Islet precursor cell (in vitro differentiated cells): ENCODE results near the gene GBX1.
A peak's percentile ranks its signal among the peaks of the same experiment; 100 is the strongest.

Experiments used
- DNase-seq: peaks from one replicate; pipeline ENCODE4 v3.0.0-alpha.2; 2018

Gene GBX1

DNA sequence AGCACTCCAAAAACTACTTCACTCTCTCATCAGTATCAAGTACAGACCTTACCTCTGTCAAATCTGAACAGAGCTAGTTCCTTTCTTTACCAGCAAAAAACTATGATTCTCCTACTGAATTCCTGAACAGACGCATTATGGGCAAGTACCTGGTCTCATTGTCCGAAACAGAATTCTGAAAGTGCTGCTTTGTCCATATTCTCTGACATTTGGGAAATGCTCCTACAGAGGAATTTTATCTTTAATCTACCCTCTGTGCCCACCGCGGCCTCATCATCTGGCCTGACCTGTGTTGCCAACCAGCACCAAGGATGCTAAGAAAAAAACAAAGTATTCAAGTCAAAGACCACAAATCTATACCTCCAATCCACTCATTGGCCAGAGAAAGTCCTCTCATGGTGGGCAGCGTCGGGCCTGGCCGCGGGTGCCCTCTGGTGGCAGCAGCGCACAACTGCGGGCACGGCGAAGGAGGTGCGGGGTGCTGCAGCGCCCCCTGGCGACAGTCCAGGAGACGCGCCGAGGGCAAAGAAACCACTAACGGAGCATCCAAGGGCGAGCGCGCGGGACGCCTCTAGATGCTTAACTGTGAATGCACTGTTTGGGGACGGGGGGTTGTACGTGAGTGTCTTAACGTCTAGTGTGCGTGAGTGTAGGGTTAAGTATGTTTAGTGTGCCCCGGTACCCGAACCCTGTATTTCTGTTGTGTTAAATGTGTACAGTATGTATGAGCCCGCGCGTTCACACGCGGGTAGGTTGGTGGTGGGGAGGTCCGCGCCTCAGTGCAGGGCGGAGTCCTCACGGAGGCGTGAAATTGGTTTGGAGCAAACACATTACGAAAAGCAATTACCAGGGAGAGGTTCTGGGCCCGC lies 5.0 kb upstream of the GBX1 start:
- DNase-seq = peak; percentile 86

GRCh38 chr7:151168787-151169162 lies 1.3 kb upstream of the GBX1 start:
- peak; percentile 48 for DNase-seq

- DNase-seq = peak; percentile 74
Observed at GRCh38 chr7:151168003-151168786, 701 bp upstream of the GBX1 start.

GRCh38 chr7:151166629-151167196 lies 781 bp downstream of the GBX1 start:
- peak; percentile 59 for DNase-seq

GRCh38 chr7:151161757-151162156 lies 5.7 kb downstream of the GBX1 start:
- no peak for DNase-seq

GRCh38 chr7:151157645-151158329 lies 9.7 kb downstream of the GBX1 start:
- DNase-seq = peak; percentile 19

- peak; percentile 33 for DNase-seq
Observed at GRCh38 chr7:151152643-151153513, 14.6 kb downstream of the GBX1 start.

GRCh38 chr7:151150388-151150787 lies 17.1 kb downstream of the GBX1 start:
- DNase-seq = peak; percentile 22

DNA sequence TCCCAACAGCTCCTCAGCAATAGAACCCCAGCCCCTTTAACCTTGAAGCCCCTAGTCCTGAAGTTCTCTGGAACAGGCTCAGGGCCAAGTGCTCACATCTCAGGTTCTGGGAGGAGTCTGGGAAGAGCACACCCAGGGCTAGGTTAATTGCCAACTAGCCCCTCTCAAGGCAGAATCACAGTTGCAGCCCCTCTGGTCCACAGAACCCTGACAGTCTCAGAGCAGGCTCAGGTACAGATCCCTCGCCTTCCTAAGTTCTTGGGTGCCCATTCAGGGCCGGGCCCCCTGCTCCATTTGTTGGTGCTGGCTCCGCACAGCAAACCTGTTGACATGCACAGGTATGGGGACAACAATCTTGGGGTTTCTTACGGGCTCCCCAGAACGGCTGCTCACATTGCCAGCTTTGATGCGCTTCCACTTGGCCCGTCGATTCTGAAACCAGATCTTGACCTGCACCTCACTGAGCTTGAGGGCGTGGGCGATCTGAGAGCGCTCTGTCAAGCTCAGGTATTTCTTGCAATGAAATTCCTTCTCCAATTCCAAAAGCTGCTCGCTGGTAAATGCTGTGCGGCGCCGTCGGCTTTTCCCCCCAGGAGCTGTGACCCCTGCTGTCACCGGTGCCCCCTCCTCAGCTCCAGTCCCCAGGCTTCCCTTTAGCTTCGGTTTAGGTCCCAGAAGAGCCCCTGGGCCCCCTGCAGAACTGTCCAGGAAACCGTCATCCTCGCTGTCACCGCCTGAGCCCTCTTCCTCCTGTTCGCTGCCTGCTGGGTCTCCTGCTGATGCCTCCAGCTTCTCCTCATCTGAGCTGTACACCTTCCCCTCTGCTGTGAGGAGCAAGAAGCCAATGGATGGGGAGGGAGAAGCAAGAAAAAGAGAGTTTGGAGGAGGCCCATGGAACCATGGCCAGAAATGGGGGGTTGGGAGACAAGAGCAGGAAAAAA lies 18.9 kb downstream of the GBX1 start:
- peak; percentile 48 for DNase-seq

DNA sequence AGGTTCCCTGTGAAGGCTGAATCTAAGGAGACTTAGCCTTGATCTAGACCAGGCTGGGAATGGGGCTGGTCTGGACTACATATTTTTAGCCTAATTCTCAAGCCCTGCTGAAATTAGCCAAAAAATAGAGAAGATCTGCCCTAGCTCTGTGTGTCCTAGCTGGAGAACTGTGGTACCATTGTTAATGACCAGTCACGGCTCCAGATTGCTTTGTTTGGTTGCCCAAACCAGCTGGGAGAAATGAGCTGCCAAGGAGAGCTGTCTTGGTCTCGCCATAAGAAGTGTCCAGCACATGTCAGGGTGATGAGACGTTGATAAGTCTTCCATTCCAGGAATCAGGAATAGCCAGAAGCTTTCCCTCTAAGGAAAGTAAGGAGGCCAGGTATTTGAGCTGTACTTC lies 20.7 kb downstream of the GBX1 start:
- DNase-seq = peak; percentile 23

DNA sequence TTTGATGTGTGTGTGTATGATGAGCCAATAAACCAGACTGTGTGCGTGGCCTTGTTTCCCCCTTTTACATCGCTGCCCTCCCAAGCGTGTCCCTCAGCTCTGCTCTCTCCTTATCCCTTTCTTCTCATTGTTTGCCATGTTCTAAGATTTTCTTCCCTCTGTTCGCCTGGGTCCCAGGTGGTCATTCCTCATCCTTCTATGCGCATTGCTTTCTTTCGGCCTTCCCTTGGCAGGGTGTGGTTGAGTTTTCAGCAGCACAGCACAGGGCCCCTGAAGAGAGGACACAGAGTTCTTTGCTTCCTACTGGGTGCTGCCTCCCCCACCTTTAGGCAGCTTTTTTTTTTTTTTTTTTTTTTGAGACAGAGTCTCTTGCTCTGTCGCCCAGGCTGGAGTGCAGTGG lies 23.1 kb downstream of the GBX1 start:
- no peak for DNase-seq

DNA sequence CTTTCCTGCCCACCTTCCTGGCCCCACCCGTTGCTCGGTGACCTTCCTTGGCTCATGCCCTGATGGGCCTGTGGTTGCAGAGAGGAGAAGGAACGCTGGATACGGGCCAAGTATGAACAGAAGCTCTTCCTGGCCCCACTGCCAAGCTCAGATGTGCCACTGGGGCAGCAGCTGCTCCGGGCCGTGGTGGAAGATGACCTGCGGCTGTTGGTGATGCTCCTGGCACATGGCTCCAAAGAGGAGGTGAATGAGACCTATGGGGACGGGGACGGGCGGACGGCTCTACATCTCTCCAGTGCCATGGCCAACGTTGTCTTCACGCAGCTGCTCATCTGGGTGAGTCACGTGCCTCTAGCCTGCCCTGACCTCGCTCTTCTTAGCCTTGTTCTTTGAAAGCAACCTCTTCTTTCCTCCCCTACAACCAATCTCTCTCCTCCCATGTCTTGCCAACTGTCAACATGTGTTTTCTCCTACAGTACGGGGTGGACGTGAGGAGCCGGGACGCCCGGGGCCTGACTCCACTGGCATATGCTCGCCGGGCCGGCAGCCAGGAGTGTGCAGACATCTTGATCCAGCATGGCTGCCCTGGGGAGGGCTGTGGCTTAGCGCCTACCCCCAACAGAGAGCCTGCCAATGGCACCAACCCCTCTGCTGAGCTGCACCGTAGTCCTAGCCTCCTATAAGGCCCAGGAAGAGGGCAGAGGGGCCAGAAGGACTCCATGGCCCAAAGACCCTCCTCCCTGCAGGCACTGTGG lies 24.1 kb downstream of the GBX1 start:
- DNase-seq = peak; percentile 32

DNA sequence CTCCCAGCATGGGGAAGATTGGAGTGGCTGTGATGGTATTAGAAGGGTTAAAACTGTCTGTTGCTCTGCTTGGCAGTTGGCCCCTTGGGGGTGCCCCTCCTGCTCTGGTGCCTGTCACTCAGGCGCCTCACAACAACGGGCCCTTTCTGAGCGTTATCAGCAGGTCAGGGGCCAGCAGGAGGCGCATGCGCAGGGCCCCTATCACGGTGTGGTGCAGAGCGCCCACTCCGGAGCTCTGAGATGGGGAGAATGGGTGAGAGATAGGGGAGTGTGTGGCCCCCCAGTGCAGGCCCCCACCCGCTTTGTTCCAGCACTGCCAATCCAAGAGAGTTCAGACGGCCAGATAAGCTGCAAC lies 24.8 kb downstream of the GBX1 start:
- DNase-seq = no peak

- DNase-seq = peak; percentile 50
Observed at GRCh38 chr7:151141855-151142685, 25.4 kb downstream of the GBX1 start.

GRCh38 chr7:151141311-151141854 lies 26.1 kb downstream of the GBX1 start:
- no peak for DNase-seq

GRCh38 chr7:151140826-151141225 lies 26.7 kb downstream of the GBX1 start:
- peak; percentile 31 for DNase-seq

- DNase-seq = no peak
Observed at GRCh38 chr7:151139791-151140190, 27.7 kb downstream of the GBX1 start.

- peak; percentile 51 for DNase-seq
Observed at GRCh38 chr7:151139071-151139790, 28.3 kb downstream of the GBX1 start.
